ENCODE measurements around the gene GKAP1.
"Not testable (repeated sequence)": the region's sequence is repeated elsewhere in the genome, so short reads cannot be mapped to it uniquely, and the experiment has no call there.

The GKAP1 gene

DNA sequence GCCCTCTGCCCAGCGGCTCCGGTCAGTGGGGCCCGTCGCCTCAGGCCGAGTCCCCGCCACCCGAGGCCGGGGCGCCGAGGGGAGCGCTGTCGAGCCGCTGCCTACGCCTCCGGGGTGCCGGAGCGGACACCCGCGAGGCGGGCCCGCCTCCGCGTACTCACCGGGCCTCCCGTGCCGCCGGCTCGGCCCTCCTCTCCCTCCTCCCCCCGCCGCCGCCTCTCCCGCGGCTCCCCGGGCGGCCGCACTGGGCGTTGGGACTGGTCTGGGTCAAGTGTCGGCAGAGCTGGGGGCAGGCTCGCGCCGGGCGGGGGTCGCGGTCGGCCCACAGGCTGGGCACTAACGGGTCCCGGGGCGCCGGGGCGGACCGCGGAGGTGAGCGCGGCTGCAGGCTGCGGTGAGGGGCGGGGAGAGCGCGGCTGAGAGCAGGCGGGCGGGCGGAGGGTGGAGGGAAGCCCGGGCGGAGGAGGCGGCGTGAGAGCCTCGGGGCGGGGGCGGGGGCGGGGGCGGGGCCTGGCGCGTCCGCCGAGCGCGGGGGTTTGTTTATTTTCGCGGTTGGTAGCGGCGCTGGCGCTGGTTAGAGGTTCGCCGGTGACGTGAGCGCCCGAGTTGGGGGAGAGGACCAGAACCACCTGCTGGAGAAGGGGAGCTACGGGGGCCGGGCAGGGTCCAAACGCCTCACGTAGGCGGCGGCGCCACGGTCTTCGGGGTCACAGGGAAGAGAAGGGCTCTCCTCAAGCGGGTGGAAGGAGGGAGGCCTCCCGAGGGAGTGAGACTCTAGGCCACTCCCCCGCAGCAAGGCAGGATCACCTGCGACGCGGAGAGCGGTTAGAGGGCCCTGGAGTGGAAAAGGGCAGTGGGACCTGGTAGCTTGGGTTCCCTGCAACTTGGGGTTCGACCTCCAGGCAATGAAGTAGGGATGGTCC, at the start of gene GKAP1:
Gene GKAP1, minus strand, starts transcription at position 414 of the 923 bp plus-strand sequence. CDS start 11,252 bp downstream, outside the sequence.
- peak within 1 kb of the TSS; percentile 74 for H3K27ac ChIP-seq
- H3K4me3 ChIP-seq (ENCODE audit: low read depth, low read length) = peak within 1 kb of the TSS; percentile 53
- H2AFZ ChIP-seq = peak within 1 kb of the TSS; percentile 75
- H3K27me3 ChIP-seq (ENCODE audit: control insufficient read depth, insufficient read depth, low read length); H3K9ac ChIP-seq; H3K9me3 ChIP-seq (ENCODE audit: control insufficient read depth, low read length); H3K4me1 ChIP-seq; H3K36me3 ChIP-seq (ENCODE audit: control insufficient read depth, insufficient read depth, low read length); H3K79me2 ChIP-seq: not testable (repeated sequence)
- peak within 1 kb of the TSS; percentile 59 for H3K4me2 ChIP-seq (ENCODE audit: low read length)

DNA sequence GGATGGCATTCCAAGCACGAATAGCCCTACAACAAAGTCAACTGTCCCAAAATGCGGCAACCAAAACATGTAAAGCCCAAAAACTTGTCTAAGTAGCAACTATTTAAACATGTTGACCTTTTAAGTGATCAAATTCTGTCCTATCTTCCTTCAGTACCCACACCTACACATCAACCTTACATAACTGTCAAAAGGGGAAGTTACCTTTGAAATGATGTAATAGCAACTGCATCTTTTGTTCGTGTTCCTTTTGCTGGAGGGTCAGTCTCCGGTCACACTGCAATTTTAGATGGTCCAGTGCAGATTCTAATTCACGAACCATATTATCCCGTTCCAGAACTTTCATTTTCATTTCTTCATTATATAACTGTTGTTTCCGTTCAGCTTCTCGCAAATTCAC, 32.3 kb upstream of the GKAP1 start:
- H3K9me3 ChIP-seq (ENCODE audit: control insufficient read depth, low read length); H3K36me3 ChIP-seq (ENCODE audit: control insufficient read depth, insufficient read depth, low read length); H3K4me1 ChIP-seq; H3K9ac ChIP-seq; H3K27me3 ChIP-seq (ENCODE audit: control insufficient read depth, insufficient read depth, low read length); H3K79me2 ChIP-seq; H2AFZ ChIP-seq; H3K4me3 ChIP-seq (ENCODE audit: low read depth, low read length); H3K27ac ChIP-seq; H3K4me2 ChIP-seq (ENCODE audit: low read length): not testable (repeated sequence)

DNA sequence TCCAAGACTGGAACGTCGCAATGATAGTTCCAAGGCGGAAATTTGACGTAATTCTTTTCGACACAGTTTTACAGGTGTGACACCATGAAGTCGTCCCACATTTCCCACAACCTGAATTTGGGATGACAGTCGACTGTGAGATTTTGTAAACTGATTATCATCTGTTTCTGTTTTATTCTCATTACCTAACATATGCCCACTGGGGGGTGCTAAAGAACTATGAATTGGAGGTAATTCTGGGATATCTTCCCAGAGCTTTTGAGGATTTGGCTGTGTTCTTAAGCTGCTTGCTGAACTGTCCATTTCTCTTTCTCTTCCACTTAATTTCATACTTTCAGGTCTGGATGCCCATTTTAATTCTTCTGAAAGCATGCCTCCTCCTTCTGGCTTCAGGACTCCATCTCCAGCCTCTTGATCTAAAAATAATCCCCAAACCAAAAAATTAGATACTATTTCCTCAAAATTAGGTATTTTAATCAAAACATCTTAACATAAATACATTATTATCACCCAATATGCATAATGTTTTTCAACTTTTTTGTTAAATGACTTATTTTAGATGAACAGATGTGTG, 19.6 kb upstream of the GKAP1 start:
- not testable (repeated sequence) for H3K4me3 ChIP-seq (ENCODE audit: low read depth, low read length); H3K9me3 ChIP-seq (ENCODE audit: control insufficient read depth, low read length); H3K4me1 ChIP-seq; H3K27ac ChIP-seq; H3K4me2 ChIP-seq (ENCODE audit: low read length); H2AFZ ChIP-seq; H3K27me3 ChIP-seq (ENCODE audit: control insufficient read depth, insufficient read depth, low read length); H3K36me3 ChIP-seq (ENCODE audit: control insufficient read depth, insufficient read depth, low read length); H3K9ac ChIP-seq; H3K79me2 ChIP-seq

DNA sequence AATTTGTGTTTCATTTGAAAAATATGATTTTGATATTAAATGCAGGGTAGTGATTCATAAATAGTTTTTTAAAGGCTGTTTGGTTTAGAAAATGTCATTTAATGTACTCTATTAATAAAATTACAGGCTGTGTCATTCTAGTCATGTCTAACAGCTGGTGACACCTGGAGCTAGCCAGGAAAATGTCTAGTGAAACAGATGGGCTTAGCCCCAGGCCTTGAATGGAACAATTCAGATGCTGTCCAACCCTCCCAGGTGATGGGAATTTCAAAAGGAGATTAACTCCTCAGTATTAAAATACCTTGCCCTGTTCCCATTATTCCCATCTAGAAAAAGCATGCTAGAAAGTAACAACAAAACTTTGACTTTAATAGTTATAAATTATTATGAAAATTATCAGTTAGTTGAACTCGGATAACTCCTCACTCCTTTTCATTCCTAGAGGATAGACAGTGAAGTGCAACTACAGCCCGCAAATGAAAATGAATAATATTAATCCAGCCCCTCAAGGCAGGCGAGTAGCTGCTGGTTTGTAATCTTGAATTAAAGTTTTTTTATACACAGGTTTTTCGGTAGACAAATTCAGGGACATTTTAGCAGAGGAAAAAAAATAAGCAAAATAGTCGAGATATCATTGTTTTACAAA, 13.0 kb upstream of the GKAP1 start:
- not testable (repeated sequence) for H3K36me3 ChIP-seq (ENCODE audit: control insufficient read depth, insufficient read depth, low read length); H2AFZ ChIP-seq; H3K9me3 ChIP-seq (ENCODE audit: control insufficient read depth, low read length); H3K4me1 ChIP-seq; H3K79me2 ChIP-seq; H3K27me3 ChIP-seq (ENCODE audit: control insufficient read depth, insufficient read depth, low read length); H3K27ac ChIP-seq; H3K4me2 ChIP-seq (ENCODE audit: low read length); H3K4me3 ChIP-seq (ENCODE audit: low read depth, low read length); H3K9ac ChIP-seq

DNA sequence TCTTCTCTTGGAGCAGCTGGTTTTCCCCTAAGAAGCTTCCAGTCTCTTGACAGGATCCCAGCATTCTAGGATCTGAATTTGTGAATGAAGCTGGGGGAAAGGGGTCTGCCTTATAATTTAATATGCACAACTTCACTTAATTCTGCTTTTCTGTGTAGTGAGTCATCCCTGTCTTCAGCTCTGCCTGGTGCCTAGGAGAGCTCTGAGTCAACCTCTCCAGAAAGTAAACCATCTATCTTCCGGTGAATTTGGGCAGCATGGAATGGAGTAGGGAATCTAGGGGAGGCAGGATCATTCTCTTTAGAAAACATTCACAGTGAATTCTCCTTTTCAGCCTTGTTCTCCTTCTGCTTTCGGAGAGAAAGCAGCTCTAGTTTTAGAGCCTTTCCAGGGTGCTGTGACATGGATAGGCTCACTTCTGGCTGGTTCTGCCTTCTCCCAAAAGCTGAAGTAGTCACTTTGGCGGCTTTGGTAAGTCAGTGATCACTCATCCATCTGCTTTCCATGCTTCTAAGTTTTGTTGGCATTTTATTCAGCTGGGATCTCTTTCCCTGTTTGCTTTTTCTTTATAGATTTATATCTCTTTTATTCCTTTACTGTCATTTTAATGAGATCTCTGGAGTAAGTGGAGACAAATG, 7.5 kb upstream of the GKAP1 start:
- not testable (repeated sequence) for H3K36me3 ChIP-seq (ENCODE audit: control insufficient read depth, insufficient read depth, low read length); H3K79me2 ChIP-seq; H3K9me3 ChIP-seq (ENCODE audit: control insufficient read depth, low read length); H3K4me2 ChIP-seq (ENCODE audit: low read length); H3K4me3 ChIP-seq (ENCODE audit: low read depth, low read length); H3K27ac ChIP-seq; H2AFZ ChIP-seq; H3K27me3 ChIP-seq (ENCODE audit: control insufficient read depth, insufficient read depth, low read length); H3K4me1 ChIP-seq; H3K9ac ChIP-seq

DNA sequence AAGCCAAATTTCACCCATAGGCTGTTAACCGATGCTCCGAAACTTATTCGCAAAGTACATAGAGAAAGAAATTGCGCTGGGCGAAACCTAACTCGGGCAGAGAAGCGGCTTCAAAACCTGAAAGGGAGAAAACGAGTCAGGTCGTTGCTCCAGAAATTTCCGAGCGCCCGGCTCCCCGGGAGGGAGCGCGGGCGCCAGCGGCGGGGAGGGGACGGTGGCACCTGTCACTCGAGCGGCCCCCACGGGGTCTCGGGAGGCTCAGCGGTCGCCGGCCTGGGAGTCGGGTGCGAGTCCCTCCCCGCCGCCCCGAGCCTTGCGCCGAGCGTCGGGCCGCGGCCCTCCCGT, 586 bp downstream of the GKAP1 start:
- not testable (repeated sequence) for H3K27me3 ChIP-seq (ENCODE audit: control insufficient read depth, insufficient read depth, low read length); H3K9ac ChIP-seq; H3K9me3 ChIP-seq (ENCODE audit: control insufficient read depth, low read length); H3K79me2 ChIP-seq; H3K4me1 ChIP-seq; H3K36me3 ChIP-seq (ENCODE audit: control insufficient read depth, insufficient read depth, low read length)
- H3K27ac ChIP-seq = peak overlapping the region; percentile 74
- H3K4me3 ChIP-seq (ENCODE audit: low read depth, low read length) = peak overlapping the region; percentile 53
- H2AFZ ChIP-seq = peak overlapping the region; percentile 75
- peak overlapping the region; percentile 59 for H3K4me2 ChIP-seq (ENCODE audit: low read length)

DNA sequence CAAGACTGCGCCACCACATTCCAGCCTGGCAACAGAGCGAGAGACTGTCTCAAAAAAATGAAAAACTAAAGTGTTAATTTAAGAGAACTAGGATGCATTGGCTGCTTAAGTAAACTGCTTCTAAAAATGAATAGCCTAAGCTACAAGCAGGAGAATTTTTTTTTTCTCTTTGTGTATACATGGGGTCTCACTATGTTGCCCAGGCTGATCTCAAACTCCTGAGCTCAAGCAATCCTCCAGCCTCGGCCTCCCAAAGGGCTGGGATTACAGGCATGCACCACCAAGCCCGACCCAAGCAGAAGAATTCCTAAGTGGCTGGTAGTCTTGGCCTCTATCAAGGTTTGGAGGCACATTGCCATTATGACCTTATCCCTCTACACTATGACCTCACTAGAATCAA, 2.4 kb downstream of the GKAP1 start:
- not testable (repeated sequence) for H3K9me3 ChIP-seq (ENCODE audit: control insufficient read depth, low read length); H3K27ac ChIP-seq; H3K4me2 ChIP-seq (ENCODE audit: low read length); H2AFZ ChIP-seq; H3K79me2 ChIP-seq; H3K9ac ChIP-seq; H3K4me3 ChIP-seq (ENCODE audit: low read depth, low read length); H3K36me3 ChIP-seq (ENCODE audit: control insufficient read depth, insufficient read depth, low read length); H3K27me3 ChIP-seq (ENCODE audit: control insufficient read depth, insufficient read depth, low read length); H3K4me1 ChIP-seq

DNA sequence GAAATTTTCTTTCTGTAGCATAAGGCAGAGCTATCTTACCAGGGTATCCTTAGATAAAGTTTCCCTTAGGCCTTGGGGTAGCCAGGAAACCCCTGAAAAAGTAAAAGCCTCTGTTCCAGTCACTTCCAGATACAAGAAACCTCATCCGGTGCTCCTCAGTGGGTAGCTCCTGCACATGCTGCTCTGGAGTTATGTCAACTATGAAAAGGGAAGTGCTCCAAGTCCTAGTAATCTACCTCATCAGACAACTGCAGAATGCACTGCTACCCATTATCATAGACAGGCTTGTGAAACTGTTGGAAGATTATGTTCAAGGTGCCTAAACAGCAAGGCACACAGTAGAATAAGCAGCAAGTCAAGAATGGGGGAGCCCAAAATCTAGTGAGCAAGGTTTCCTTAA, 8.4 kb downstream of the GKAP1 start:
- H3K79me2 ChIP-seq; H3K4me1 ChIP-seq; H3K4me2 ChIP-seq (ENCODE audit: low read length); H2AFZ ChIP-seq; H3K27me3 ChIP-seq (ENCODE audit: control insufficient read depth, insufficient read depth, low read length); H3K9me3 ChIP-seq (ENCODE audit: control insufficient read depth, low read length); H3K9ac ChIP-seq; H3K4me3 ChIP-seq (ENCODE audit: low read depth, low read length); H3K27ac ChIP-seq; H3K36me3 ChIP-seq (ENCODE audit: control insufficient read depth, insufficient read depth, low read length): not testable (repeated sequence)

DNA sequence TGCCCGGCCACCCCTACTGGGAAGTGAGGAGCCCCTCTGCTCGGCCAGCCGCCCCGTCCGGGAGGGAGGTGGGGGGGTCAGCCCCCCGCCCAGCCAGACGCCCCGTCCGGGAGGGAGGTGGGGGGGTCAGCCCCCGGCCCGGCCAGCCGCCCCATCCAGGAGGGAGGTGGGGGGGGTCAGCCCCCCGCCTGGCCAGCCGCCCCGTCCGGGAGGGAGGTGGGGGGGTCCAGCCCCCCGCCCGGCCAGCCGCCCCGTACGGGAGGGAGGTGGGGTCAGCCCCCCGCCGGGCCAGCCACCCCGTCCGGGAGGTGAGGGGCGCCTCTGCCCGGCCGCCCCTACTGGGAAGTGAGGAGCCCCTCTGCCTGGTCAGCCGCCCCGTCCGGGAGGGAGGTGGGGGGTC, 13.1 kb downstream of the GKAP1 start:
- H3K79me2 ChIP-seq; H3K4me2 ChIP-seq (ENCODE audit: low read length): not testable (repeated sequence)

DNA sequence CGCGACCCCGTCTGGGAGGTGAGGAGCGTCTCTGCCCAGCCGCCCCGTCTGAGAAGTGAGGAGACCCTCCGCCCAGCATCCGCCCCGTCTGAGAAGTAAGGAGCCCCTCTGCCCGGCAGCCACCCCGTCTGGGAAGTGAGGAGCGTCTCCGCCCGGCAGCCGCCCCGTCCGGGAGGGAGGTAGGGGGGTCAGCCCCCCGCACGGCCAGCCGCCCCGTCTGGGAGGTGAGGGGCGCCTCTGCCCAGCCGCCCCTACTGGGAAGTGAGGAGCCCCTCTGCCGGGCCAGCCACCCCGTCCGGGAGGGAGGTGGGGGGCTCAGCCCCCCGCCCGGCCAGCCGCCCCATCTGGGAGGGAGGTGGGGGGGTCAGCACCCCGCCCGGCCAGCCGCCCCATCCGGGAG, 13.6 kb downstream of the GKAP1 start:
- not testable (repeated sequence) for H3K79me2 ChIP-seq; H3K9me3 ChIP-seq (ENCODE audit: control insufficient read depth, low read length); H3K4me3 ChIP-seq (ENCODE audit: low read depth, low read length); H3K27me3 ChIP-seq (ENCODE audit: control insufficient read depth, insufficient read depth, low read length); H3K4me1 ChIP-seq; H3K4me2 ChIP-seq (ENCODE audit: low read length); H3K27ac ChIP-seq; H3K36me3 ChIP-seq (ENCODE audit: control insufficient read depth, insufficient read depth, low read length); H2AFZ ChIP-seq; H3K9ac ChIP-seq

More for the DNA sequence above, 13.1 kb downstream of the GKAP1 start:
- not testable (repeated sequence) for H3K4me3 ChIP-seq (ENCODE audit: low read depth, low read length); H3K36me3 ChIP-seq (ENCODE audit: control insufficient read depth, insufficient read depth, low read length); H3K4me1 ChIP-seq; H3K27me3 ChIP-seq (ENCODE audit: control insufficient read depth, insufficient read depth, low read length); H2AFZ ChIP-seq; H3K9me3 ChIP-seq (ENCODE audit: control insufficient read depth, low read length); H3K27ac ChIP-seq; H3K9ac ChIP-seq

Data from parathyroid adenoma (tissue), 2 donors.